SK-N-MC (cell line): Measurements from ENCODE around the gene CILP.
"Not testable (repeated sequence)": the region's sequence is repeated elsewhere in the genome, so short reads cannot be mapped to it uniquely, and the experiment has no call there.

Experiments
- DNase-seq: peaks from one replicate; pipeline ENCODE4 v3.0.0-alpha.2; 2011; ENCODE audit warnings: low read depth, low spot score
- H3K27ac ChIP-seq: fragments of 200-600 bp; sonication (generic); 2 replicates; pipeline ENCODE4 v1.5.1; 2016; ENCODE audit warnings: mixed run types
- H3K36me3 ChIP-seq: fragments of 200-600 bp; sonication (generic); 2 replicates; pipeline ENCODE4 v1.6.1; 2017; ENCODE audit warnings: antibody characterized with exemption, low read length, mixed read lengths; ENCODE audit not compliant: insufficient read depth
- H3K4me3 ChIP-seq: fragments of 200-600 bp; sonication (generic); 2 replicates; pipeline ENCODE4 v1.5.1; 2016
- H3K9ac ChIP-seq: fragments of 200-600 bp; sonication (generic); 2 replicates; pipeline ENCODE4 v1.8.0; 2017; ENCODE audit warnings: mixed run types, mixed read lengths; ENCODE audit not compliant: insufficient read length
- H3K9me3 ChIP-seq: fragments of 200-600 bp; sonication (generic); 2 replicates; pipeline ENCODE4 v1.6.1; 2017; ENCODE audit warnings: low read depth, mild to moderate bottlenecking, antibody characterized with exemption, low read length, moderate library complexity, mixed read lengths
- EZH2 ChIP-seq: fragments of 200-600 bp; sonication (generic); IDR thresholded peaks from one replicate; pipeline ENCODE4 v1.6.1; 2017; ENCODE audit warnings: antibody characterized with exemption
- FOXP2 ChIP-seq: optimal IDR thresholded peaks from 2 replicates; pipeline ENCODE3; 2011; ENCODE audit warnings: mild to moderate bottlenecking, moderate library complexity; ENCODE audit not compliant: insufficient read depth; ENCODE audit errors: extremely low read length, control extremely low read depth
- POLR2AphosphoS5 ChIP-seq: IDR thresholded peaks from 2 replicates; pipeline ENCODE4 v1.6.1; 2012; ENCODE audit warnings: mild to moderate bottlenecking, low read depth, low read length, borderline replicate concordance

CILP gene

DNA sequence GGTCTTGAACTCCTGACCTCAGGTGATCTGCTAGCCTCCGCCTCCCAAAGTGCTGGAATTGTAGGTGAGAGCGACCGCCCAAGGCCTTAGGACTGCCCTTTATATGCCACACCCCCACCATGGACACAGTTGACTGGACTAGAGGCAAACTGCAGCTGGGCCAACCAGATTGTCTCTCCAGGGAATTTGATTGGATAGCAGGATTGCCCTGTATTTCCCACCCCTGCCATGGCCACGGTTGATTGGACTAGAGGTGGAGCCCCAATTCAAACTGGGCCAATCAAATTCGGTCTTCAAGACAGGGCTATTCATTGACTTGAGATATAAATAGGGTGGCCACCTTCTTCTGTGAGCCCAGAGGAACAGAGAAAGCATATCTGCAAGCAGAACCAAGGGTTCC is 19.3 kb downstream of the CILP start:
- Histone ChIP-seq H3K9ac (no peak overlapping the region), H3K27ac (no peak overlapping the region), H3K36me3 (no peaks in the 10 kb centered on the region), H3K9me3 (no peaks in the 10 kb centered on the region), H3K4me3 (no peak overlapping the region)
- no peak for TF ChIP-seq FOXP2
- no peak for TF ChIP-seq POLR2AphosphoS5
- TF ChIP-seq EZH2 = no peak
- no peak for DNase-seq

- Histone ChIP-seq H3K9me3 (no peaks in the 10 kb centered on the region), H3K4me3 (no peak overlapping the region), H3K9ac (no peak overlapping the region), H3K27ac (no peak overlapping the region), H3K36me3 (no peaks in the 10 kb centered on the region)
- TF ChIP-seq FOXP2 = no peak
- TF ChIP-seq POLR2AphosphoS5 = no peak
- no peak for TF ChIP-seq EZH2
- DNase-seq = peak; percentile 24
These were observed 22.1 kb downstream of the CILP start for GRCh38 chr15:65189102-65189740.

DNA sequence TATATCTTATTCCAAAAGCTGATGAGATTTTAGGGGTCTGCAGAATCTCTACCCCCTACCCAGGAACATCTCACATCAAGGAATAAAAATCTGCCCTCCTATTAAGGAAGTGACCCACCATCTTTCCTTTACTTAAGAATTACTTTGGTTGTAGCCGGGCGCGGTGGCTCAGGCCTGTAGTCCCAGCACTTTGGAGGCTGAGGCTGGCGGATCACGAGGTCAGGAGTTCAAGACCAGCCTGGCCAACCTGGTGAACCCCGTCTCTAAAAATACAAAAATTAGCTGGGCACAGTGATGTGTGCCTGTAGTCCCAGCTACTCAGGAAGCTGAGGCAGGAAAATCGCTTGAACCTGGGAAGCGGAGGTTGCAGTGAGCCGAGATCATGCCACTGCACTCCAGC is 22.8 kb downstream of the CILP start:
- H3K27ac ChIP-seq, H3K9me3 ChIP-seq, DNase-seq: not testable (repeated sequence)

DNA sequence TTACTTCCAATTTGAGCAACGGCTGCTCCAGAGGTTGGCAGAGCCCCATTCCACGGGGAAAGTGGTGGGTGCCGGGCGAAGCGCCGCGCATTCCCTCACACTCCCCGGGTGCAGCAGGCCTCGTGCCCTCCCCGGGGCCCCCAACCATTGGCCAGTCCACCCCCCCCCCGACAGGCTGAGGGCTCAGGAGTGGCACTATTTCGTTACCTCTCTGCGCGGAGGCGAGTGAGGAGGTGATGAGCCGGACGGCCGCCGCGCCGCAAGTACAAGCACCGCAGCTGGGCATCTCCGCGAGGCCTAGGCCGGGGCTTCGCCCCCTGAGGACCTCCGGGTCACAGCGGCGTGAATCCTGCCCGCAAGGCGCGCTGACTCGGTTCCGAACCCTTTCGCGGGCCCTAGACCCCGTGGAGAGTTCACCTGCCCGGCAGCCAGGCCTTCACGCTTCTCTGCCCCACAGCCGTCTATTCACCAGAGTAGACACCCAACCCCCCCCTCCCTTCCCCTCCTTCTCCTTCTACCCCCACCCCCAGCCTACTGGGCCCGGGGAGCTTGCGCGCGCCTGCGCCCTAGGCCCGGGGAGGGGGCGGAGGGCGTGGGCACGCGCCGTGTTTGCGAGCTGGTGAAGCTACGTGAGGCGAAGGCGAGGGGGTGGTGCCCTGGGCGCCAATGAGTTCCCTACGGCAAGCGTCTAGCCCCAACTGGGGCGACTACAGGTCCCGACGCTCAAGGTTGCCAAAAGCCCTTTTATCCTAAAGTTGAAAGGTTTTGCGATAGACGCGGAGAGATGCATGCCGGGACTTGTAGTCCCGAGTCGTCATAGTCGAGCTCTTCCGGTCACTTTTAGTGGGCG is 26.2 kb downstream of the CILP start, which contains the start of gene CLPX:
Gene CLPX (minus strand): TSS at position 475 of the 850 bp plus-strand sequence. CDS start 189 bp downstream, at position 286.
- H3K27ac ChIP-seq = peak within 1 kb of the TSS; percentile 84
- no peaks in the 10 kb centered on the region for H3K9me3 ChIP-seq
- peaks cover 11% of the 10 kb centered on the region for H3K36me3 ChIP-seq
- DNase-seq = peak; percentile 81
- H3K9ac ChIP-seq = peak within 1 kb of the TSS; percentile 94
- peak within 1 kb of the TSS; percentile 91 for H3K4me3 ChIP-seq
- TF ChIP-seq FOXP2 (no peak), POLR2AphosphoS5 (peak; percentile 75)

More for the DNA sequence above, 22.8 kb downstream of the CILP start:
- H3K4me3 ChIP-seq, H3K36me3 ChIP-seq, H3K9ac ChIP-seq: not testable (repeated sequence)

DNA sequence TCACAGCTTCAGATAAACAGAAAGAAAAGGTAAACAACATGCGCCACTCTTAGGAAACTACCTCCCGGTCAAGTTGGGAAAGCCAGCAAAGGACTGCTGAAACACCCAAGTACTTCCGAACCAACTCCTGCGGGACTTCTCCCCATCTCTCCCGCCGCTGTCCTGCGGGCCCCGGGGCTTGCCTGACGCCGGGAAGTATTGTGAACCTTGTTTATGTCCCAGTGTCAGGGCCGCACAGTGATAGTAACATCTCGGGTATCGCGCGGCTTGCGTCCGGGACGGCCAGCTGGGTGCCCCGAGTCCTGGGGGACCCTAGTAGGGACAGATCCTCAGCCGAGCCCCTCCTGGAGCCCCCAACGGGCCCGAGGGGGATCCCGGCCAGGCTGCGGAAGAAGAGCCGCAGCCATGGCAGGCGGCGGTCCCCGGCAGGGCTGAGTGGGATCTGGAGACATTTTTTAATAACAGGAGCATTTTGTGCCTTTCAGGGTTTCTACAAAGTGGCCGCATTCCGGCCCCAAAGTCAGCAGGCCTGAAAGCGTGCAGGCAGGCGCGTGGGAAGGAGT is 26.9 kb downstream of the CILP start:
- H3K4me3 ChIP-seq = peak overlapping the region; percentile 91
- H3K27ac ChIP-seq = peak overlapping the region; percentile 84
- H3K36me3 ChIP-seq = peaks cover 18% of the 10 kb centered on the region
- no peak for TF ChIP-seq FOXP2
- no peak for TF ChIP-seq POLR2AphosphoS5
- no peak for TF ChIP-seq EZH2
- H3K9me3 ChIP-seq = no peaks in the 10 kb centered on the region
- H3K9ac ChIP-seq = peak overlapping the region; percentile 94
- no peak for DNase-seq

- Histone ChIP-seq H3K36me3 (peaks cover 23% of the 10 kb centered on the region), H3K4me3 (peak overlapping the region; percentile 91), H3K27ac (peak overlapping the region; percentile 84; the same call in 1 of the 2 replicates), H3K9me3 (no peaks in the 10 kb centered on the region), H3K9ac (peak overlapping the region; percentile 94)
- TF ChIP-seq FOXP2 (no peak), EZH2 (no peak), POLR2AphosphoS5 (no peak)
- DNase-seq = no peak
These were observed 27.5 kb downstream of the CILP start for GRCh38 chr15:65183865-65184159.

DNA sequence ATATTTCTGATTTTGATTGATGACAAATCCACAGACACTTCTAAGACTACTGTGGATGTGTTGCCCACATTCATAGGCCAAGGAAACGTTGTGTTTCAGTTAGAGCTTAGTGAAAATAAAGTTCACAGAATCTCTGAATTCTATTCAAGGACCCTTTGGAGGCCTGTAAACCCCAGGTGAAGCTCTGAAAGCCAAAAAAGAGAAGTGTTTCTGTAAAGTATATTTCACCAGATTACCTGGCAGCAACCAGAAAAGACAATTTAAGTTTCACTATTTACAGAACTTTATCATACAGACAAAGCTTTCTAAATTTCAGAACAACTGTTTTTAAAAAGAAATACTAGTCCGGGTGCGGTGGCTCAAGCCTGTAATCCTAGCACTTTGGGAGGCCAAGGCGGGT is 28.7 kb downstream of the CILP start:
- H3K4me3 ChIP-seq = no peak overlapping the region
- TF ChIP-seq FOXP2 (no peak), EZH2 (no peak), POLR2AphosphoS5 (no peak)
- peak overlapping the region; percentile 2 for H3K9ac ChIP-seq
- no peak overlapping the region for H3K27ac ChIP-seq
- no peak for DNase-seq
- peaks cover 35% of the 10 kb centered on the region for H3K36me3 ChIP-seq
- no peaks in the 10 kb centered on the region for H3K9me3 ChIP-seq

DNA sequence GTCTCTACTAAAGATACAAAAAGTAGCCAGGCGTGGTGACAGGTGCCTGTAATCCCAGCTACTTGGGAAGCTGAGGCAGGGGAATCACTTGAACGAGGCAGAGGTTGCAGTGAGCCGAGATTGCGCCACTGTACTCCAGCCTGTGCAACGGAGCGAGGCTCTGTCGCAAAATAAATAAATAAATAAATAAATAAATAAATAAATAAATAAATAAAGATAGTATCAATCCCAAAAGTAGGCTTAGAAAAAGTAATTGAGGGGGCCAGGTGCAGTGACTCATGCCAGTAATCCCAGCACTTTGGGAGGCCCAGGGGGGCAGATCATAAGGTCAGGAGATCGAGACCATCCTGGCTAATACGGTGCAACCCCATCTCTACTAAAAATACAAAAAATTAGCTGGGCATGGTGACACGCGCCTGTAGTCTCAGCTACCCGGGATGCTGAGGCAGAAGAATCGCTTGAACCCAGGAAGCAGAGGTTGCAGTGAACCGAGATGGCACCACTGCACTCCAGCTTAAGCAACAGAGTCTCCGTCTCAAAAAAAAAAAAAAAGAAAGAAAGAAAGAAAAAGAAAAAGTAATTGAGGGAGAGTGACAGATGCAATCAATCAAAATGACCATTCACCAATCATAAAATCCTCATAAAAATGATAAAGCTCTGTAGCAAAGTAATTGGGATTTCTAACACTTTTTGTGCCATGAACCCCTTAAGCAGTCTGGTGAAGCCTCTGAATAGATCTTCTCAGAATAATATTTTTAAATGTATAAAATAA is 29.5 kb downstream of the CILP start:
- H3K4me3 ChIP-seq, H3K9me3 ChIP-seq, H3K9ac ChIP-seq, H3K27ac ChIP-seq, DNase-seq: not testable (repeated sequence)
- peaks cover 43% of the 10 kb centered on the region for H3K36me3 ChIP-seq
